NCI-H2171 treated with DMSO at 0.1 percent for 48 hours (cell line): ENCODE results near the gene HEXD.
"Not testable (repeated sequence)": the region's sequence is repeated elsewhere in the genome, so short reads cannot be mapped to it uniquely, and the experiment has no call there.

ENCODE experiments used
- DNase-seq: peaks from one replicate; lab custom pipeline; 2025; lab: John Stamatoyannopoulos, UW

The HEXD gene

GRCh38 chr17:82441691-82442487 is 23.7 kb downstream of the HEXD start:
- peak; percentile 63 for DNase-seq

DNA sequence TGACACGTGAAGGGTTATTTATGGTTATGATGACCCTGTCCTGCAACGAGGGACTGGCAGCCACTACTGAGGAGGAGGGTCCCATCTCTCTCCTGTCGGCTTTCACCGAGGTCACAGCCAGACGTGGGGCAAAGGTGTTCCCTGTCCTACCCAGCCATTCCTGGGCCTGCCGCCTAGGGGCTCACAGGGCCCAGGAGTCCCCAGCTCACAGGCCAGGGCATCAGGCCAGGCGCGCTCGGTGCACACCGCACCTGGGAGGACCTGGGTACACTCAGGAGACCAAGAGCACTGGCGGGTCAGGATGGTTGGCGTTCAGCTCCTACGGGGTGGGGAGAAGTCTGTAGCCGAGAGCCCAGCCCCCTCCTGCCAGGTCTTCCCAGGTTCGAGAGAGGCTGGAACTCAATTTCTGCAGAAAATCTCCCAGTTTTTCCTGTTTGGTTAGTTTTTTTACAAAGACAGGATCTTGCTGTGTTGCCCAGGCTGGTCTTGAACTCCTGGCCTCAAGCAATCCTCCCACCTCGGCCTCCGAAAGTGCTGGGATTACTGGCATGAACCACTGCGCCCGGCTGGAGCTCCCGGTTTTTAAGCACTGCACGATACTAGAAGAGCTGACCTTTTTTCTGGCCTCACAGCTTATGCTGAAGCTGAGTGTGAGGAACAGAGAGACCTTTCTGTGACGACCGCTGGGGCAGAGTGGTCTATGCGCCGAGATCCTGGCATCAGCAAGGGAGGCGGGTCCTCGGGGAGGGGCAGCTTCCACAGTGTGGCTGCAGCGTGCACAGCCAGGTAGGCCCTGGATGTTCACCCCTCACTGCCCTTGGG is 24.7 kb downstream of the HEXD start:
- DNase-seq: no peak

- no peak for DNase-seq
Observed at GRCh38 chr17:82443465-82444283, 25.5 kb downstream of the HEXD start.

GRCh38 chr17:82444284-82444893 is 26.2 kb downstream of the HEXD start:
- no peak for DNase-seq

DNA sequence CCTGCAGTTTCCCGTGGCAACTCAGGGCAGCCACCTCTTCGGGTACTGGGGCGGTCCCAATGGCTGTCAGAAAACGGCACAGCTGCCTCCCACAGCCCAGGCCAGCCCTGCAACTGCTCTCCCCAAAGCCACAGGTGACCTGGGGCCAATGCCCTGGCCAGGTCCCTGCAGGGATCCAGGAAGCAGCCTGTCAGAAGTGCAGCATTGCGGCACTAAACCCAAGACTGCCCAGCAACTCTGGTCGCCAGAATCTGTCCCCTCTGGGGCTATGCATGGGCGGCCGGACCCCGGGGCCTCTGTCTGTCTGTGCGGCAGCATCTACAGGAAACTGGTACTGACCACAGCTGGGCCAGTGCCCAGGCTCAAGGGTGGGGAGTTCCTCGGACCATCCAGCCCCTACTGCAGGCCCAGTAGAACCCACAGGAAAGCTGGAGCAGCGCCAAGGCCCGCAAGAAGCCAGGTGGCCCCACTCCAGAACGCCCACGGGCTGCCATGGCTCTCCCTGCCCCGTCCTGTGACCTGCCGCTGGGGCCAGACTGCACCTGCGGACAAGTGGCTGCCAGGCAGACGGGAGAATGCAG is 26.9 kb downstream of the HEXD start:
- DNase-seq: no peak

DNA sequence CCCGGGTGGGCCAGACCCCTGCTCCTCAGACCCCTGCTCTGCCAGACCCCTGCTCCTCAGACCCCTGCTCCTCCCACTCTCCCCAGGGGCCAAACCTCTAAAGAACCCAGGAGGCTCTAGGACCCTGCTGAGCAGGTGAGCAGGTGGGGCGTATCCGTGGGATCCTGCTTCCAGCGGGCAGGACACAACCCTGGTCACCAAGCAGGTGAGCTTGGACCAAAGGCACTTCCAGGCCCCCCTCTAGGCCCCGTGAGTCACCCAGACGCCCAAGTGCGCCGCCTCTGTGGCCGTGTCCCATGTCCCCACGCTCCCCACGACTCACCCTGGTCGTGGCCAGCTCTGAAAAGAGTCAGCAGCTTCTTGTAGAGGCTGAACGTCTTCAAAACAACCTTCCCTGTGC is 27.4 kb downstream of the HEXD start:
- no peak for DNase-seq

- no peak for DNase-seq
Observed at GRCh38 chr17:82446124-82446523, 28.0 kb downstream of the HEXD start.

GRCh38 chr17:82446649-82447048 is 28.5 kb downstream of the HEXD start:
- no peak for DNase-seq

DNA sequence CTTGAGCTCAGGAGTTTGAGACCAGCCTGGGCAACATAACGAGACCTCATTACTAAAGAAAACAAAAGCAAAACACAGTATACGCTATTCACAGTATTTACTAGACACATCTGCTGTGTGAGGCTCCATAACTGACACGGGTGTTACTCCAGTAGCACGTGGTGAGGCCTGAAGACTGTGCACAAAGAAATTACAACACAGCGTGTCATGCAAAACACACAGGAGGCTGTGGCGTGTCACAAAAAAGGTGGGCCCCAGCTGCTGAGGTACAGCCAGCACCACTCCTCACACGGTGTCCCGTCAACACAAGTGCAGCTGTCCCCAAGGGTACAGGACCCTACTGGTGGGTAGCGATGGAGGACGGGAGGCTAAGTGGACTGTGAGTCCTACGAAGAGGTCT is 29.7 kb downstream of the HEXD start:
- no peak for DNase-seq

GRCh38 chr17:82449131-82449882 is 31.2 kb downstream of the HEXD start:
- no peak for DNase-seq

DNA sequence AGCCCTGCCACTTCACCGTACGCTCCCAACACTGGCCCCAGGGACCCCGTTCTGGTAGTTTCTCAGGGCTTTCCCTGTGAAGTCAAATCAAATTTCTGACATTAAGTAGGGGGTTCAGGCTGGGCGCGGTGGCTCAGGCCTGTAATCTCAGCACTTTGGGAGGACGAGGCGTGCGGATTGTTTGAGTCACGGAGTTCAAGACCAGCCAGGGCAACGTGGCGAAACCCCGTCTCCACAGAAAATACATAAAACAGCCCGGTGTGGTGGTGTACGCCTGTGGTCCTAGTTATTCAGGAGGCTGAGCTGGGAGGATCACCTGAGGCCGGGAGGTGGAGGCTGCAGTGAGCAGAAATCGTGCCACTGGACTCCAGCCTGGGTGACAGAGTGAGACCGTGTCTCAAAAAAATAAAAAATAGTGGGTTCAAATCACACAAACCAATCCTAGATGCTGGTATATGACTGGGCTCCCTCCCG is 31.8 kb downstream of the HEXD start:
- DNase-seq: no peak

- DNase-seq: peak; percentile 87
Observed at GRCh38 chr17:82450357-82451106, 32.4 kb downstream of the HEXD start, which contains the start of gene CYBC1. CYBC1 (minus strand) TSS chr17:82450752; CDS start chr17:82449254, 1,498 bp downstream.

DNA sequence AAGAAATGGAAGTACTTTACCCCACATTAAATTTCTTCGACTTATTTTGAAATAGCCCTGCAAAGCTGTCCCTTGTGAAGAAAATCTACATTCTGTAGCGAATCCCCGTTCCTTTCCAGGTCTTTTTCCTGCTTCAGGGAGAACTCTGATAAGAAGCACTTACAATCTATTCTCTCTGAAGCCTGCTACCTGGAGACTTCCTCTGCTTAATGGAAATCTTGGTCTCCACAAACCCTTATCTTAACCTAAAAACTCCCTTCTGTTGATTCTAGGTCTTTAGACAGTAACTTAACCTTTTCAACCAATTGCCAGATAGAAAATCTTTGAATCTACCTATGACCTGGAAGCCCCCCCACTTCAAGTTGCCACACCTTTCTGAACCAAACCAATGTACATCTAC is 34.0 kb downstream of the HEXD start:
- DNase-seq: no peak

- DNase-seq: not testable (repeated sequence)
Observed at GRCh38 chr17:82453151-82453550, 35.0 kb downstream of the HEXD start.

GRCh38 chr17:82453706-82454105 is 35.6 kb downstream of the HEXD start:
- not testable (repeated sequence) for DNase-seq

DNA sequence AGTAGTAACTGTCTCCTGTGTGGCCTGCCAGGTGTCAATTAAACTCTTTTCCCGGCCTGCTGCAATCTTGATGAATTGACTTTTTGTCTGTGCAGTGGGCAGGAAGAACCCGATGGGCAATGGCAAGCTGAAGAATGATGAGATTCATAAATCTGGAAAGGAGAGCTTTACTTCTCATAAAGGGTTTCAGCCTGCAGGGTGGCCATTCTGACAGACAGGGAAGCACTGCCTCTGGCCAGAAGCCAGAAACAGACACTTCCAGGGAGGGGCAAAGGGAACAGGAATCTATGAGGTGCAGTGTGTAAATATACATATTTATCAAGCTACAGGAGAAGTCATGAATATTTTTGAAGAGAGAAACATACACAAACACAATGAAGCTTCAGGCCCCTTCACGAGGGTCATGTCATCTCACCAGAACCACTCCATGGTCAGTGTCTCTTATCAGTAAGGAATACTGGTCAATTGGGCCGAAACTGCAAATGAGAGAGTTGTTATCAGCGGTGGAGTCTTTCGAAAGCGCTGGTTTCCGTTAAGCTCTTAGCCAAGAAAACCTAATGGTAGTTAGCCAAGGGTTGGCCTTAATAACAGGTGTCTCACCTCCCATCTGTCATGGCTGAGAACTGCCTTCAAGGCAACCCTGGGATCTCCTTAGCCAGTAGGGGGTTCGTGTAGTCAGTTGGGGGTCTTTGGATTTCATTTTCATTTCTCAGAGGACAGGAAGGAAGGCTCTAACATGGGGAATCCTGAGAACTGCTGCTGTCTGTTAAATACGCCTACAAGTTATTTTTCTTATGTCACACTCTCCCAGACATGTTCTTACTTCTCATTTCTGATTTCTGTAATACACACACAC is 39.2 kb downstream of the HEXD start:
- DNase-seq: no peak

- DNase-seq: peak; percentile 92
Observed at GRCh38 chr17:82457929-82458178, 39.7 kb downstream of the HEXD start.

DNA sequence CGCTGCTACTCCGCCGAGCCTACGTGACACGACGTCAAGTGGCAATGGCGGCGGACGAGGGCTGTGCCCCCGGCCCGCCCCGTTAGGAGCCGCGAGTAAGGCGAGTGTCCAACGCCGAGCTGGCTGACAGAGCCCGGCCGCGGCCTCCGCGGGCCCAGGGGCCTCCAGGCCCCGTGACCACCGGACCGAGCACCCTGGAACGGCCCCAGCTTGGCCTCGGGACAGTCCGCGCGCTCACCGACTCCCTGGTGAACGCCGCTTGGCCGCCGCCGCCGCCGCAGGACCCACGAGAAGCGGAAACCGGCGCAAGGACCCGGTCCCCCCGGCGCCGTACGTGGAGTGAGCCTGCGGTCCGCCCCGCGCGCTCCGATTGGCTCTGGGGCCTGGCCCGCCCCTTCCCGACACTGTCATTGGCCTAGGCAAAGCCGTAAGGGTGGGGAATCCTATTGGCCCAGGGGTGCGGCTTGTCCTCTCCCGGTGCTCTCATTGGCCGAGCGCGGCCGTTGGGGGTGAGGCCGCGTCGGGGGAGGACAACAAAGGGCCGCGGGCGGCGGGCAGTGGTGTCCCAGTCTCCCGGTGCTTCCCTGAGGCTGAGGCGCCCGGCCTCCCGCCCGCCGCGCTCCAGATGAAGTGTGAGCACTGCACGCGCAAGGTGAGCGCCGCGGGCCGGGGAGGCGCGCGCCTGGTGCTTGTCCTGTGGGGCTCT is 40.2 kb downstream of the HEXD start, which contains the start of gene NARF:
NARF (plus strand) TSS at position 563 of the 706 bp plus-strand sequence; CDS start at position 626, 63 bp downstream.
- peak; percentile 98 for DNase-seq
